OCI-LY1 (cell line): ENCODE data around the gene ZFPM1.

Experiments
- EZH2 ChIP-seq: fragments of 200-600 bp; sonication (generic), shearing (Covaris generic); IDR thresholded peaks from 2 replicates; pipeline ENCODE4 v1.8.0; 2017; ENCODE audit warnings: borderline replicate concordance, mixed run types, mild to moderate bottlenecking, antibody characterized with exemption, low read length, moderate library complexity, mixed read lengths
- TF ChIP-seq, protein P1 (sequence below): fragments of 200-600 bp; sonication (generic), shearing (Covaris generic); IDR thresholded peaks from 2 replicates; pipeline ENCODE4 v1.5.1; 2017; ENCODE audit warnings: mild to moderate bottlenecking, antibody characterized with exemption, low read length, moderate library complexity, mixed read lengths

DNA sequence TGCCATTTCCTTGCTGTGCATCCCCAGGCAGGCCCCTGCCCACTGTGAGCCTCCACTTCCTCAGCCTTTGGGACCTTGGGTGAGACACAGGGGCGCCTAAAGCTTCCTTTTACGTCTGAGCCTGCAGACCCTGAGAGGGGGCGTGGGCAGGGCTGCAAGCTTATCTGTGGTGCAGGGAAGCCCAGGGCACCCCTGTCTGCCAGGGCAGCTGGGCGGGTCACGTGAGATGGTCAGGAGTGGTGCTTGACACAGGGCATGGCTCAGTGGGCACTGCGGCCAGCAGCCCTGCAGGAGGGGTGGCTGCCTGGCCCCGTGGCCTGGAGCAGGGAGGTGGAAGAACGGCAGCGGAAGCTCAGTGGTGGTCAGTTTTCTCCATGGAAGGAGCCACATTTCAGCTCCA, 62.3 kb downstream of the ZFPM1 start:
- TF ChIP-seq, protein P1, sequence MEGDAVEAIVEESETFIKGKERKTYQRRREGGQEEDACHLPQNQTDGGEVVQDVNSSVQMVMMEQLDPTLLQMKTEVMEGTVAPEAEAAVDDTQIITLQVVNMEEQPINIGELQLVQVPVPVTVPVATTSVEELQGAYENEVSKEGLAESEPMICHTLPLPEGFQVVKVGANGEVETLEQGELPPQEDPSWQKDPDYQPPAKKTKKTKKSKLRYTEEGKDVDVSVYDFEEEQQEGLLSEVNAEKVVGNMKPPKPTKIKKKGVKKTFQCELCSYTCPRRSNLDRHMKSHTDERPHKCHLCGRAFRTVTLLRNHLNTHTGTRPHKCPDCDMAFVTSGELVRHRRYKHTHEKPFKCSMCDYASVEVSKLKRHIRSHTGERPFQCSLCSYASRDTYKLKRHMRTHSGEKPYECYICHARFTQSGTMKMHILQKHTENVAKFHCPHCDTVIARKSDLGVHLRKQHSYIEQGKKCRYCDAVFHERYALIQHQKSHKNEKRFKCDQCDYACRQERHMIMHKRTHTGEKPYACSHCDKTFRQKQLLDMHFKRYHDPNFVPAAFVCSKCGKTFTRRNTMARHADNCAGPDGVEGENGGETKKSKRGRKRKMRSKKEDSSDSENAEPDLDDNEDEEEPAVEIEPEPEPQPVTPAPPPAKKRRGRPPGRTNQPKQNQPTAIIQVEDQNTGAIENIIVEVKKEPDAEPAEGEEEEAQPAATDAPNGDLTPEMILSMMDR: no peak
- TF ChIP-seq EZH2: no peak
